ENCODE results near the gene UNC45A.

The UNC45A gene

DNA sequence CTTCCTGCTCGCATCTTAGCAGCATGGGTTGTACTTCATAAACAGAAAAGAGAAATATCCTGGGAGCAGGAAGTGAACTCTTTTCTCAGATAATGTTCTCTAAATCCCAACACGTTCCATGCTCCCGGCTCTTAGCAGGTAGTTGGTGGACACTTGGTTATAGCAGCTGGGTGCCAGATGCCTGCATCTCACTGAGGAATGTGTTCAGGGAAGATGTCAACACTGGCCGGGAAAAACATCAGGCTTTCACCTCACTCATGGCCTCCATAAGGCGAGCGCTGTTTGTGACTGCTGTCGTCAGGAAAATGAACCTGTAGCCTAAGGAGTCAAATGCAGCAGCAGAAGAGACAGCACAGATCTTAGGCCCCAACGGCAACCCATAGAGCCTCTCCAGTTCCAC lies 63.7 kb downstream of the UNC45A start:
- DNase-seq (ENCODE audit: low spot score): no peak

DNA sequence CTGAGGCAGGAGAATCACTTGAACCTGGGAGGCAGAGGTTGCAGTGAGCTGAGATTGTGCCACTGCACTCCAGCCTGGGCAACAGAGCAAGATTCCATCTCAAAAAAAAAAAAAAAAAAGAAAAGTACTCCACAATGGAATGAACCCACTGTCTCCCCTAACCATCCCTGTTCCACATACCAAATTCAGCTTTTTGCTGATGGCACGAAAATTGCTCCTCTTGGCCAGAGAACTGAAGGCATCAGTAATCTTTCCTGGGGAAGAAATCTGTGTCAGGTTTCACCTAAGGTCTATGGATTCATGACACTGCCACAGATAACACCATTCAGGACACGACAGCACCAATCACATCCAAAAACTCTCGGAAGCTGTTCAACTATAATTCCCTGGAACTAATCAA lies 66.1 kb downstream of the UNC45A start:
- DNase-seq (ENCODE audit: low spot score): no peak

Small RNA genes lying within 50 kb of the gene (small RNA-seq; reads per million reads assigned to genes)
- 0 reads per million in 2 experiments for gene RF00019
